GM21526 (cell line): Measurements from ENCODE around the gene POFUT1.
"Not testable (repeated sequence)": the region's sequence is repeated elsewhere in the genome, so short reads cannot be mapped to it uniquely, and the experiment has no call there.

ENCODE experiments used
- ATAC-seq: cut with Tn5 transposase; IDR thresholded peaks from one replicate; pipeline ENCODE4 v1.9.1; 2021; ENCODE audit warnings: moderate library complexity; ENCODE audit not compliant: unreplicated experiment, low FRiP score

POFUT1 gene

DNA sequence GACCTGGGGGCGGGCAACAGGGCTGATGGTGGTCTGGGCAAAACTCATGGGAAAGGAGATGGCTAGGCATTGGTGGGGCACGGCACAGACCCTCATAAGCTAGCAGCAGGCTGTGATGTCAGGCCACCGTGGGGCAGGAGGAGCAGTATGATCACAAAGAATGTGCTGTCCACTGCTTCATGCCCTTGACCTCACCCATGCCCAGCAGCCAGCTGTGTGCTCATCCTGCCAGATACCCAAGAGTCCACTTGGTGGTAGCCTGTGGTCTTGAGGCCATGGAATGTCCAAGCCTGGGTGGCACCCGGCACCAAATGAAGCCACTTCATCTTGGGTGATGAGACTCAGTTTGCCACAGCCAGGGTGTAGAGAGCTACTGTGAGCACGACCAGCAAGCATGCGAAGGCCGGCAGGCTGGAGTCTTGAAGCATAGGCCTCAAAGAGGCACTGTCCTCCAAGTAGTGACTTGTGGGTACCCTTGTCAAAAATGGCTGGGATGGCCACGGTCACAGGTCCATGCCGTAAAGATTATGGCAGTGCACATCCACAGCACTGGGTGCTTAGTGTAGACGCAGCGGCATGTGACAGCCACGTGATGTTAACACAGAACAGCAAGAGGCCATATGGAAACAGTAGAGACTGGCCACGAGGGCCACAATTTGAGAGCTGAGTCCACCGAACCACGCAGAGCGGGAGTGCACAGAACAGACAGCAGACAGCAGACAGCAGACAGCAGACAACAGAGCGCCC, 19.1 kb upstream of the POFUT1 start:
- ATAC-seq = no peak

DNA sequence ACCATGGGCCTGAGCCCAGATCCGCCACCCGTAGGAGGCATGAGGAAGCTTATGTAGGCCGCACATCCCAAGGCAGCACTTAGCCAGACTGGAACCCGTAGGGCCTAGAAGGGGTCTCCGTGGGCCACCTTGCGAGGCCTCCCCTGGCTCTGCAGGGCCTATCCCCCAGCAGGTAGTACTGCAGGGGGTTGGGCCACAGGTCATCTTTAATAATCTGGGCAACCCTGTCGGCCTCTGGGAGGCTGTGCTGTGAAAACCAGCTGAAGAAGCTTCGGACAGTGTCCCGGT, 18.6 kb upstream of the POFUT1 start:
- no peak for ATAC-seq

DNA sequence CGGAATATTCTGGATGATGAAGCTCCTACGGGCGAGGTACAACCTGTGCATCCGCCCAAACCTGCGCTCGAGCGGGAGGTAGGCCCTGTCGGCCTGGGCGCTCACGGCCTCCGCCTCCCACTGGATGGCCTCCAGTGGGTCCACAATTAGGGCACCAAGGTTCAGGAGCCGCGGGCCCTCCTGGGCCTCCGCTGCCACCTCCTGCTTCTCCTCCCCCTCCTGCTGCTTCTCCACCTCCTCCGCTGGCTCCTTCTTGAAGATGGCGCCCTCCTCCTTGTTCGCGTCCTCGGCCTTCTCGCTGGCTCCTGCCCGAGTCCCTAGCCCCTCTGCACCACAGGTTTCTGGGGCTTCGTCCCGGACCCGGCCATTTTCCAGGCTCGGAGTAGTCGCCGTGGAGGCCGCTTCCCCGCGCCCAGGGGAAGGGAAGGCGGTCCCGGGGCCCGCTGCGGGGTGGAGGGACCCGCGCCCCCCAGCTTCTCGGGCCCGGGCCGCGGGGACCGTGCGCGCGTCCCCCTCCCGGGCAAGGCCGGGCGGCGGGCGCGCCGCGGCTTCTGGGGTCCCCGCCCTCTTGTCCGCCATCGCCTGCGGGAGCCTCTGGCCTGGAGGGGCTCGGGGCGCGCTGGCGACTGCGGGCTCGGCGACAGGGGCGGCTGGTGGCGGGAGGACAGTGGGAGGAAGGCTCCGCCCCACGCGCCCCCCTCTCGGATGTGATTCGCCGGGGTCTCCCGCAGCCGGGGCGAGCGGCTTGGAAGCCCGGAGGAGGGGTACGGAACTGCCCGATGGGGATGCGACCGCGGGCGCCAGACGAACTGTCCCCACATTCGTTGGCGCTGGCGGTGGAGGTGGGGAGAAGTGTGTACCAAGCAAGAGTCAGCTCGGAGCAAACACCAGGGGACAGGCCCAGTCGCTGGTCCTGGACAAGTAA, 17.7 kb upstream of the POFUT1 start:
- no peak for ATAC-seq

DNA sequence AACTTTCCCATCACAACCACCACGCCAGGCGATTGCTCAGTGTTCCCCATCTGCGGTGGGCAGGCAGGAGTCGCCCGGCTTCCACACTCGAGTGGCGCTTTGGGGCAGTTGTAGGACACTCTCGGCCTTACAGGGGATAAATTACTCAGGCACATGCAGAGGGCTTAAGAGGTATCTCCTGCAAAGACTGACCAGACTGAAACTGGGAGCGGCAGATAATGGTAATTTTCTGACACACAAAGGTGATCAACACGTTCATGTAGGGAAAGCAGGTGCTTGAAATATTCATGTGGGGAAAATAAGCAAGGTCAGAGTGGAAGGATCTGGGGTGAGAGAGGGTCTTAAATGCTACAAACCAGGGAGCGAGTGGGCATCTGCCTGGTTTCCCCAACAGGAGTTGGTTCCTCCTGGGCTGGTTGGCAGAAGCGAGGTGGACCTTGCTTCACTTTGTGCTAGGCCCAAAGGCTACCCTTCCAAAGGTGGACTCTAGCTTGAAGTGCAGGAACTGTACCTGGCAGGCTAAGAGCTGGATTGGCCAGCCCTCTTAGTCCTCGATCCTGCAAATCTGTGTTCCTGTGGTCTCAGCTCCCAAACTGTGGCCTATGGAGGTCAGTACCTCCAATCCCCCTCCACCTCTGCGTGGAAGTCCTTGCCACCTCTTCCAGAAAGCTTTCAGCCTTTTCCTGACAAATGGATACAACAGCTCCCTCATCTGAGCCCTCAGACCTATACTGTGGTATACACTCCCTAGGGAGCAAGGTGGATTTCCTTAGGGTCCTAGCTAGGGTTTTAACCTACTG, 16.9 kb upstream of the POFUT1 start:
- ATAC-seq = no peak

DNA sequence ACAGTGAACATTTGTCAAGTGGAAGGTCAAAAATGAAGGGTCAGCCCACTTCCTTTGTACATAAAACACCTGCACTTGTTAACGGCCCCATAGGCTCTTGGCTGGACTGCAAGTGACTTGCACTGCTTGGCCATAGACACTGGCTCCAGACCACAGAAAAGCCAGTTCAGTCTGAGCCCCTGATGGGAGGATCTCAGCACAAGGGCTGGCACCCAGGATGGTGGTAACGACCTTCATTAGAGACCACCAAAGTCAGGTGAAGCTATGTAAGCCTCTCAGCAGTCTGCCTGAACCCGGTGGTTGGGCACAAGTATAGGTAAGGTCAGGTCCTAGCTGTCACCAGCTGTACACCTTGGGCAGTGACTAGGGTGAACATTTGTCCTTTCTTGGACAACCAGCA, 16.3 kb upstream of the POFUT1 start:
- no peak for ATAC-seq

DNA sequence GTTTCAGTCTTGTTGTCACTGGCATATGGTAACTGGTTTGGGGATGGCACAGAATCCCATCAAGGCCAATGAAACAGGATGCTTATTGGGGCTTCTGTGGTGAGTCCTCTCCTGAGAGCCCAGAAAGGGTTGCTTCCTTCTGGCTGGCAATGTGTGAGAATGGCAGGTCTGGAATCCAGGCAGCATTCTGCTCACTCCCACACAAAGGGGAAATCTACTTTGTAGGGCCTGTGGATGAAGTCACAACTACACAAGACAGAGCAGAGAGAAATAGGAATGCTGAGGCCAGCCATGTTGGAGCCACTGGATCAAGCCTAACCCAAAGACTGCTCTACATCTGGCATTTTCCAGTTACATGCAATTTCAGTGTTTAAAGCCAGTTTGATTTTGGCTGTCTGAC, 15.8 kb upstream of the POFUT1 start:
- ATAC-seq = no peak

DNA sequence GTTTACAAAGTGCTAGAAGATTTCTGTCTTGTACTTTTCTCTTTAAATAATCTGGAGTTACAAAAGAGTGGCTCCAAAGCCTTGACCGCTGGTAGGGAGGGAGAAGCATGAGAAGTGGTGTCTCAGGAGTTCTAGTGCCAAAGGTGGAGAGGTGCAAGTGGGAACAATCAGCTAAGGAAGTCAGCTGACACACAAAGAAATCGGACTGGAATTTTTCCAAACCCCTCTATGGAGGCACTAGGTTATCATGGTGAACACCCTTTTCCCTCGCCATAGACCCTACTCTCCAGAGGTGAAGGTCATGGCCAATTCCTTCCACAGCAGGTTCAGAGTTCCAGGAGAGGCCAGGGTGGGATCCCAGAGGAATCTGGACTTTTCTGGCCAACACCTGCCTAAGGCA, 15.0 kb upstream of the POFUT1 start:
- no peak for ATAC-seq

DNA sequence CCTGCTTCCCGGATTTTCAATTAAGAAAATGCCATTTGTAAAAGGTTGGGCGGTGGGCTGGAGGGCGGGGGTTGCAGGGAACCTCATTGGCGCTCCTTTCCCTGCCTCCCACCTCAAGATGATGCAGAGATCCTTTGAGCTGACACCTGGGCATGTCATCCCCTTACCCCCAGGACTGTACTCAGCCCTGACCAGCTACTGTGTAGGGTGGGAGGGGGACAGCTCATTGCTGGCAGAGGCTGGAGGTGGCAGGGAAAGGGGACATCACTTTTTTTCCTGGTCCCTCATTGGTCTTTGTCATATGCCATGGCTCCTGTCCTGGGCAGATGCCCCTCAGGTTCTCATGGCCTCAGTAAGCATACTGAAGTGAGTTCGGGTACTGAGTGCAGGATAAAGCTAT, 14.3 kb upstream of the POFUT1 start:
- not testable (repeated sequence) for ATAC-seq

DNA sequence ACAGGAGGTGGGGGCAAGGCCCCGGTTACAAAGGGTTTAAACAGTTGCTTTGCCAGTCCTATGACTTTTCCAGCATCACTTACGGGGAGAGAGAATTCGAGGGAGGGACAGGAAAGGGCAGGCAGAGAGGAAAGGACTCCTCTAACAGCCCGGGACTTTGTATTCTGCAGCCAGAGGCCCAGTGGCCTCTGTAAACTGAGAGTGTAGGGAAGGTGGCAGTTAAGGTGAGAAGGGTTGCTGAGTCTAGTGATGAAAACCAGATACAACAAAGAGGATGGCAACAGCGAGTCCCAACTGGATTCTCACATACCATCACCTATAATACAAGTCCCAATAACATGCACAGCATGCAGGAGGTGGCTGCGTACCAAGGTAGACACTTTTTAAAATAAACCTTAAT, 13.7 kb upstream of the POFUT1 start:
- ATAC-seq = no peak

DNA sequence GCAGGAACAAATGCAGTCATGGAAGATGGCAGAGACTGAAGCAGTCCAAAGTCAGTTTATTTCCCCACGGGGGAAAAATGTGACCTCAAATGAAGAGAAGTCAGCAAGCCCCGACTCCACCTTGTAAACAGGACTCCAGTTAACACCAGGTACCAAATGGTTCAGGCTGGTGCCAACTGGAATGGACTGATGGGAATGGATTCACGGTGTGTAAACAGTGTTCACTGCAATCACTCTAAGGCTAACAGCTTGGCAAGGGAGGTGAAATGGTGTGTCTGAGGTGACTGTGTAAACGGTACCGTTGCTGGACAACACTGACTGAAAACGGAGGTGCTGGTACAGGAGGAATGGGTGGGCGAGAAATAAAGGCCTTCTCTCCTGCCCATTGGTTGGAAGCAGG, 12.1 kb upstream of the POFUT1 start:
- ATAC-seq = no peak

DNA sequence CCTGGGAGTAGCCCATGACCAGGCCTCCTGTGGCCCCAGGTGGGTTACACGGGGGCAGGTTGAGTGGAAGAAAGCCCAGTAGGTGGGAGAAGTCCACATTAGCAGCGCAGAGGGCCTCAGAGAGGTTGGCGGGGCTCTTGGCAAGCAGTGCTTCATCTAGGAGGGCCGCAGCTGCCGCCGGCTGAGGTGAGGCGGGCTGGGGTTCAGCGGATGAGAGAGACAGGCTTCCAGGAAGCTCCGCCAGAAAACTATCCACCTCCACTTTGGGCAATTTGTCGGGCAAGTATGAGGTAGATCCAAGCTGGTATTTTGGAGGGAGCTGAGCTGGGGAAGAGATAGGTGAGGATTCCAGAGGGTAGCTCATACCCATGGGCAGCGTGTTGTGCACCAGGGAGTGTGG, 11.1 kb upstream of the POFUT1 start:
- ATAC-seq = not testable (repeated sequence)

DNA sequence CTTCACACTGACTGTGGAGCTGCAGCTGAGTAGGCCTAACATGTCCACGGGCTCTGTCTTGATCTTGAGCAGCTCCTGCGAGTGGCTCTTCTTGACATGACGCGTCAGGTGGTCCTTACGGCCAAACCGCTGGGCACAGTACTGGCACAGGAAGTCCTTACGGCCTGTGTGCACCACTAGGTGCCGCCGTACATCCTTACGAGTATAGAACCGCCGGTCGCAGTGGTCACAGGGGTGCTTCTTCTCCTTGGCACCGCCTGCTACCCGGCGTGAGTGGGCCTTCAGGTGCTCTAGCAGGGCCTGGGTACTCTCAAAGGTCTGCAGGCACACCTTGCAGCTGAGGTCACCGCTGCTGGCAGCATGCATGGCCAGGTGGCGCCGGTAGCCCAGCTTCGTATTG, 10.5 kb upstream of the POFUT1 start:
- not testable (repeated sequence) for ATAC-seq

DNA sequence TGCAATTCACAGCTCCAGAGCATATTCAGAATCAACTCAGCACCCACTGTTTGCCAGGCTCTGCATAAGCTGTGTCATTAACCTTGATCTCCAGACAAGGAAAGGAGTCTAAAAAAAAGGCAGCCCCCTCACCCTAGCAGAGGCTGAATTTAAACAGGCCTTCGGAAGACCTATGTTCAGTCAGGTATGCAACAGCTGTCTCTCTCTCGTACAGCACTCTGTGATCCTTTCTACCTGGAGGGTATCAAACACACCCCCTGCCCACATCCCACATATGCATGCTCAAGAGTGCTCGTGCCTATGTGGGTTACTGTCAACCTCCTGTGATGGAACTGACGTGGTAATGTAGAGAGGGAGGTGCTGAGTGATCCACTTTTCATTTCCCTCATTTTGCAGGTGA, 8.7 kb upstream of the POFUT1 start:
- ATAC-seq = no peak

DNA sequence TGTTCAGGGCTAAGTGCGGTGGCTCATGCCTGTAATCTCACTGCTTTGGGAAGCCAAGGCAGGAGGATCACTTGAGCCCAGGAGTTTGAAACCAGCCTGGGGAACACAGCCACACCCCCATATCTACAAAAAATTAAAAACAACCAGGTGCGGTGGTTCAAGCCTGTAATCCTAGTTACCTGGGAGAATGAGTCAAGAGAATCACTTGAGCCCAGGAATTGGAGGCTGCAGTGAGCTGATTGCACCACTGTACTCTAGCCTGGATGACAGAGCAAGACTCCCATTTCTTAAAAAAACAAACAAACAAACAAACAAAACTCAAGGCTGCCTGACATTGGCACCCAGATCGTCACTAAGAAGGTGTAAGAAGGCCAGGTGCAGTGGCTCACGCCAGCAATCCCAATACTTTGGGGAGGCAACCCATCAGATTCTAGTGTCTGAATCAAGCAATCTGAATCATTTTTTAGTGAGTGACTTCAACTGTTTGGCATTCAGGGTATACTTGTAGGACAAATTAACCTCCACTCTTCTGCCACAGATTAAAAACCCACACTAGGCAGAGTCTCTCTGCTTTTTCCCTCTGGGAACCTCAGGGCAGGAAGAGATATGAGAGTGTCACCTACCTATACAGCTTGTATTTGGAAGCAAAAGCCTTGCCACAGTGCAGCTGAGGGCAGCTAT, 6.2 kb upstream of the POFUT1 start:
- no peak for ATAC-seq

DNA sequence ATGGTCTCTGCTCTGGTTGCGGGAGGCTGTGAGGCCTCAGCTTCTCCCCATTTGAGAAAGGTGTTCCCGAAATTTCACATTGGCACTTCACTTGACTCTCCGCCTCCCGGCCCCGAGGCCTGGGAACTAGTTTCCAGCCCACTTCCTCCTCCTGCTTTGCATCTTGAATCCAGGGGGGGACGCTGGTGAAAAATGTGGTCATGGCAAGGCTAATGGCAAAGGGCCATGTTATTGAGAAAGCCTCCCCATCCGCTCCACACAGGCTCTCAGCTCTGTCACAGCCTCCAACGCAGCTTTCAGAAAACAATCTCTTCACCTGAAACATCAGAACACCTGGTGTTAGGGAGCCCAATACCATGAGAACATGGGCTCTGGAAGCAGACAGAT, 5.7 kb upstream of the POFUT1 start:
- no peak for ATAC-seq

DNA sequence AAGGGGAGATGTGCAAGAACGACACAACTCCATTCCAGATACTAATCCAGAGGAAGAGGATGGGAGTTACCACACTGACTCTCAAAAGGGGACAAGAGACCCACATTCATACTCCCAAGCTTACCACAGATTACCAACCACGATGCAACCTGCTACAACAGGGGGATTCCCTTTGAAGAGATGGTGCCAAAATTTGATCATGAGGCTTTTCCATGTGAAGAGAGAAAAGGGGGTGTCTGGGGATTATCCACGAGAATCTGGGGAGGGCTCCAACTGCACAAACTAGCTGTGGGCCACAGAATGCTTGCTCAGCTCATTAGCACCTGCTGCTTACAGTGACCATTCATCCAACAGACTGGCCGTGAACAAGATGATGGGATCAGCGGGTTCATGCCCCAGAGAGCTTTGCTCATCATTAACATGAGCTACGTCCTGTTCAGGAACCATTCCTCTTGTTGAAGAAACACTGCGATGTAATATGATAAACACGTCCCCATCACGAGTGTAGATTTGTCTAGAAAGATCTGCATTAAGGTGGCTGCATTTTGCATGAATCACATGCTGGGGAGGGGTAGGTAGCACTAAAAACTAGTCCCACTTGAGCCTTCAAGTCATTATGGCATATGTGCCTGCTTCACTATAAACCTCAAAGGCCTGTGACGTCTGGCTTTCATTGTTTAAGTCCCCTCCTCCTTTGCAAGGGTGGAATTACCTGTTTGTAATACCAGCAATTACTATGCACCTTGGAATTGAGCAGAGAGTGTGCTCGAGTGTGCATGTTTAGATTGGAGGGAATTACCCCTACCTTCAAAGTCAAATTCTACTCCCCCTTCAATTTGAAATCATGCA, 4.1 kb upstream of the POFUT1 start:
- ATAC-seq = no peak

DNA sequence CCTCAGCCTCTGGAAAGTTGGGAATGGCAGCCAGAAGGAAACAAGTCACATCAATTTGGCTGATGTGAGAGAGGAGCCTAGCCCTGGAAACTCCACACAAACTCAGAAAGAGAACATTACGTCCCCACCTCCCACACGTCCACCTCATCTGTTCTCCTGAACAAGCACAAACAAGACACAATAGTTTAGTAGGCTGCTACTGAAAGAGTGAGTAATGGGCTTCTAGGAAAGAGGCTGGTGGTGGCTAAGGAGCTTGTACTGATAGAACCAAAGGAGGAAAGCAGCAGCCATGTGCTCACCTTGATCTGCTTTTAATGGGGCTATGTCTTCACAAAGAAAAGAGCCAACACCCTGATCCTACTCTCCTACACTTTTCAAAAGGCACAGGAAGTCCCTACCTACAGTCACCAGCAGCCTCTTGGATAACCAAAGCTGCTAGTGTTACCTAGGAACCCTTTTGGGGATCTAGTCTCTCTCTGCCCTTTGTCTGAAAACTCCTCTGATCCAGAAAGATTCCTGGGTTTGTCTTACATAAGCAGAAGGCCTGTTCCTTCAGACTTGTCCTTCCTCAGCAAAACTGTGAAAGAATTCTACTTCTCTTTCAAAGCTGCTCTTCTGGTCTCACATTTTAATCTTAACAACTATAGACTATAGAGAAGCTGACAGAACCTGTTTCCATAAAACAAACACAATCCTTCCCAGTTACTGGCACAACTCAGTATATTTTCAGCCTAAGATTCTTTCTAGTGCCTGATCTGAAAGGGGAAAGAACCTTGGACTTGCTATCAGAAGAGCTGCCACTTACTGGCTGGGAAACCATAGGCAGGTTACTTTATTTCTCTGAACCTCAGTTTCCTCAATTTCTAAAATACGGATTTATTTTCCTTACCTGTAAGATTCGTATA, 3.2 kb upstream of the POFUT1 start:
- no peak for ATAC-seq

DNA sequence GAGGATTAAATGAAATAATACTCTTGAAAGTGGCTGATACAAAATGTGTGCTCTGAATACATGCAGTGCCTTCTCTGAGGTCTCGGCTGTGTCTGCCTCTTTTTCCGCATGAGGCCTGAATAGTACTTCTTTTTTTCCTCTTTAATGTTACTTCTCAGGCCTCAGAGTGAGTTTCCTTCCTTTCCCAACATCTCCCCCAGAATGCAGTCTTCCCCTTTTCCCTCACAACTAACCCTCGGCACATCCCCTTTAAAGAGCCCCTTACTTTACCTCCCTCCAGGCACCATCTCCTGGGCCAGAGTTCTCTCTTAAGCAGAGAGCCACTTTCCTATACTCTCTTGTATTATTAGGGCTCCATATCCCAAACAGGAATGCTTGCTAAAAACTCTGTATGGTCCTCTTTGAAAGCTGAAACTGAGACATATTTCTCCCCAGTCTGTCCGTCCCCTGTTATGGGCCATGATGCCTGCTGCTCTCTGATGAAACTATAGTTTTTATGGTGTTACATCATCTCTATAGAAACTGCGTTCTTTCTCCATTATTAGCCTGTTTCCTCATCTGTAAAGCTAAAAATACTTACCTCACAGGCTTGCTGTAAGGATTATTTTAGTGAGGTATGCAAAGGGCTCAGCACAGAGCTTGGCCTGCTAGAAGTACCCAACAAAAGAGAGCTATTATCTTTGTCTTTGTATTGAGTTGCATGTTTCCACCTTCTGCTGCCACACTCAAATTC, 2.4 kb upstream of the POFUT1 start:
- ATAC-seq = no peak
